ENCODE results near the gene RTCA.

DNA sequence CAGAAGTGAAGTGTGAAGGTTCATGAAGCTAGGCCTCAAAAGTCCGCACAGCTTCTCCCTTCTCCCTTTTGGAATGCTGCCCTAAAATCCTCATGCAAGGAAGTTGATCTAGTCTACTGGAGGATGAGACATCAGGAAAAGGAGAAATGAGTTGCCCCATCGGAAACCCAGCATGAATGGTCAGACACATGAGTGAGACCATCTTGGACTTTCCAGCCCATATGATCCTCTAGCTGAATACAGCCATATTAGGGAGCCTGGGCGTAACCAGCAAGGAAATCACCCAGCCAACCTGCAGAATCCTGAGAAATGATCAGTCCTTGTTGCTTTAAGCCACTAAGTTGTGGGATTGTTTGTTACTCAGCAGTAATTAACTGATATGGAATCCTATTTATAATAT is 28.9 kb upstream of the RTCA start:
- TF ChIP-seq, protein P1, sequence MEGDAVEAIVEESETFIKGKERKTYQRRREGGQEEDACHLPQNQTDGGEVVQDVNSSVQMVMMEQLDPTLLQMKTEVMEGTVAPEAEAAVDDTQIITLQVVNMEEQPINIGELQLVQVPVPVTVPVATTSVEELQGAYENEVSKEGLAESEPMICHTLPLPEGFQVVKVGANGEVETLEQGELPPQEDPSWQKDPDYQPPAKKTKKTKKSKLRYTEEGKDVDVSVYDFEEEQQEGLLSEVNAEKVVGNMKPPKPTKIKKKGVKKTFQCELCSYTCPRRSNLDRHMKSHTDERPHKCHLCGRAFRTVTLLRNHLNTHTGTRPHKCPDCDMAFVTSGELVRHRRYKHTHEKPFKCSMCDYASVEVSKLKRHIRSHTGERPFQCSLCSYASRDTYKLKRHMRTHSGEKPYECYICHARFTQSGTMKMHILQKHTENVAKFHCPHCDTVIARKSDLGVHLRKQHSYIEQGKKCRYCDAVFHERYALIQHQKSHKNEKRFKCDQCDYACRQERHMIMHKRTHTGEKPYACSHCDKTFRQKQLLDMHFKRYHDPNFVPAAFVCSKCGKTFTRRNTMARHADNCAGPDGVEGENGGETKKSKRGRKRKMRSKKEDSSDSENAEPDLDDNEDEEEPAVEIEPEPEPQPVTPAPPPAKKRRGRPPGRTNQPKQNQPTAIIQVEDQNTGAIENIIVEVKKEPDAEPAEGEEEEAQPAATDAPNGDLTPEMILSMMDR (conservative IDR thresholded peaks at IDR 0.05 in 1 of 2, IDR thresholded peaks at IDR 0.05 in 1 of 2; ENCODE audit: extremely low read depth in 1 of 2, insufficient read depth in 1 of 2, low read depth in 1 of 2, low read length in 2 of 2) = no peak
- TF ChIP-seq EZH2 (IDR thresholded peaks at IDR 0.05; ENCODE audit: borderline replicate concordance, low read length) = no peak

Measured in mammary epithelial cell (primary cell).